PC-3 (cell line): ENCODE results near the gene ZNF532. TPM values are rescaled to one million over a fixed set of nuclear protein-coding genes. Genes with fewer than 3 reads are reported as not detected.

Experiments used
- ATAC-seq: fragments of 200-7000 bp; cut with Tn5 transposase; 2 replicates; pipeline ENCODE4 v1.9.1; 2020; ENCODE audit warnings: mild to moderate bottlenecking, moderate library complexity
- BruUV-seq: library from RNA; stranded (reverse); fragments of 400-500 nt; replicated peaks from 2 replicates; lab custom pipeline; 2021; lab: Mats Ljungman, UMichigan
- CTCF ChIA-PET: fragments of 300-600 bp; sonication (Branson Sonifier 250); formaldehyde crosslinking; loops from one replicate; lab custom pipeline; 2022; ENCODE audit warnings: antibody characterized with exemption; lab: Charles Lee
- POLR2A ChIA-PET: fragments of 300-600 bp; sonication (Branson Sonifier 250); formaldehyde crosslinking; loops from one replicate; lab custom pipeline; 2022; ENCODE audit warnings: antibody characterized with exemption; ENCODE audit not compliant: unreplicated experiment; lab: Charles Lee
- DNase-seq: peaks from one replicate; pipeline ENCODE4 v3.0.0-alpha.2; 2015
- H2AFZ ChIP-seq: fragments of 300-600 bp; sonication (generic); 2 replicates; pipeline ENCODE4 v1.6.0; 2016; ENCODE audit warnings: antibody characterized with exemption, low read length
- H3F3A ChIP-seq: fragments of 300-600 bp; sonication (generic); one replicate; pipeline ENCODE4 v1.6.0; 2017; ENCODE audit warnings: antibody characterized with exemption, low read length, control low read depth, mild to moderate bottlenecking; ENCODE audit not compliant: unreplicated experiment
- H3K27ac ChIP-seq: fragments of 300-600 bp; sonication (generic); 2 replicates; pipeline ENCODE4 v1.5.1; 2016; ENCODE audit warnings: mild to moderate bottlenecking, low read length
- H3K27me3 ChIP-seq: fragments of 300-600 bp; sonication (generic); 2 replicates; pipeline ENCODE4 v1.6.1; 2016; ENCODE audit warnings: low read length, mixed read lengths
- H3K36me3 ChIP-seq: fragments of 300-600 bp; sonication (generic); 2 replicates; pipeline ENCODE4 v1.6.1; 2016; ENCODE audit warnings: low read depth, mixed run types, low read length, mixed read lengths
- H3K4me1 ChIP-seq: fragments of 300-600 bp; sonication (generic); 2 replicates; pipeline ENCODE4 v1.5.1; 2016; ENCODE audit warnings: low read length; ENCODE audit not compliant: insufficient read depth
- H3K4me2 ChIP-seq: fragments of 300-600 bp; sonication (generic); 2 replicates; pipeline ENCODE4 v1.6.0; 2016; ENCODE audit warnings: low read length
- H3K4me3 ChIP-seq: fragments of 300-600 bp; sonication (generic); 2 replicates; pipeline ENCODE4 v1.5.1; 2016; ENCODE audit warnings: mild to moderate bottlenecking, low read length, mixed read lengths
- H3K79me2 ChIP-seq: fragments of 300-600 bp; sonication (generic); 2 replicates; pipeline ENCODE4 v1.6.1; 2017; ENCODE audit warnings: low read length, mixed read lengths
- H3K9ac ChIP-seq: fragments of 300-600 bp; sonication (generic); 2 replicates; pipeline ENCODE4 v1.6.0; 2016; ENCODE audit warnings: mild to moderate bottlenecking, low read length
- H3K9me2 ChIP-seq: fragments of 300-600 bp; sonication (generic); replicated peaks from 2 replicates; pipeline ENCODE4 v1.6.1; 2016; ENCODE audit warnings: mixed run types, low read length, mixed read lengths
- H3K9me3 ChIP-seq: fragments of 300-600 bp; sonication (generic); 2 replicates; pipeline ENCODE4 v1.6.1; 2016; ENCODE audit warnings: low read length, mixed read lengths
- H4K20me1 ChIP-seq: fragments of 300-600 bp; sonication (generic); 2 replicates; pipeline ENCODE4 v1.6.1; 2016; ENCODE audit warnings: low read length, mixed read lengths
- CTCF ChIP-seq: fragments of 300-600 bp; sonication (generic); conservative IDR thresholded peaks from 2 replicates; pipeline ENCODE4 v1.5.1; 2017; ENCODE audit warnings: antibody characterized with exemption, low read depth, mild to moderate bottlenecking, low read length
- EZH2 ChIP-seq: fragments of 300-600 bp; sonication (generic); IDR thresholded peaks from one replicate; pipeline ENCODE4 v1.6.1; 2017; ENCODE audit warnings: antibody characterized with exemption, mild to moderate bottlenecking, low read length; ENCODE audit not compliant: unreplicated experiment
- EZH2phosphoT487 ChIP-seq: fragments of 300-600 bp; sonication (generic); IDR thresholded peaks from 2 replicates; pipeline ENCODE4 v1.6.1; 2018; ENCODE audit warnings: mild to moderate bottlenecking, antibody characterized with exemption, low read length, borderline replicate concordance
- intact Hi-C: fragments of 100-400 bp; cut with micrococcal nuclease; formaldehyde crosslinking; loops from 2 replicates; pipeline ENCODE4 v1.9.0; 2023
- total RNA-seq: library from RNA; depleted of rRNA; stranded (reverse); fragments of >200 nt; gene quantifications from 2 replicates; pipeline ENCODE4 v1.2.3, GENCODE V29; 2014

The ZNF532 gene
- total RNA-seq, 1 experiment from 2014 or later: 47.3 TPM

GRCh38 chr18:58856881-58857280 is 7.8 kb upstream of the ZNF532 start:
- Histone ChIP-seq H3K9me3 (no peaks in the 10 kb centered on the region), H3K4me3 (no peak overlapping the region), H4K20me1 (no peaks in the 10 kb centered on the region), H3K4me1 (peaks cover 33% of the 10 kb centered on the region), H3F3A (no peaks in the 10 kb centered on the region), H2AFZ (no peak overlapping the region), H3K9me2 (no peaks in the 10 kb centered on the region), H3K79me2 (peaks cover 6% of the 10 kb centered on the region), H3K9ac (no peak overlapping the region), H3K27me3 (no peaks in the 10 kb centered on the region), H3K36me3 (no peaks in the 10 kb centered on the region), H3K4me2 (peak overlapping the region; percentile 17; the same call in 1 of the 2 replicates), H3K27ac (peak overlapping the region; percentile 42)
- ChIA-PET POLR2A (no interaction called here), CTCF (no interaction called here)
- BruUV-seq: no TSS peak
- TF ChIP-seq EZH2 (no peak), CTCF (no peak)
- peak; percentile 85 for DNase-seq
- intact Hi-C loops: no loop called here
- ATAC-seq: peak; percentile 84

- H3K27ac ChIP-seq: no peak overlapping the region
- TF ChIP-seq CTCF (no peak), EZH2 (no peak)
- no peaks in the 10 kb centered on the region for H3K9me2 ChIP-seq
- no TSS peak for BruUV-seq
- H4K20me1 ChIP-seq: no peaks in the 10 kb centered on the region
- H2AFZ ChIP-seq: no peak overlapping the region
- H3K4me3 ChIP-seq: no peak overlapping the region
- intact Hi-C loops: no loop called here
- H3K9ac ChIP-seq: no peak overlapping the region
- ChIA-PET POLR2A (no interaction called here), CTCF (no interaction called here)
- no peaks in the 10 kb centered on the region for H3K9me3 ChIP-seq
- H3K4me1 ChIP-seq: peaks cover 43% of the 10 kb centered on the region
- DNase-seq (no peak), ATAC-seq (no peak)
- no peaks in the 10 kb centered on the region for H3K27me3 ChIP-seq
- no peak overlapping the region for H3K4me2 ChIP-seq
- peaks cover 23% of the 10 kb centered on the region for H3K79me2 ChIP-seq
- H3K36me3 ChIP-seq: no peaks in the 10 kb centered on the region
- no peaks in the 10 kb centered on the region for H3F3A ChIP-seq
Measured at GRCh38 chr18:58858591-58859468, 5.8 kb upstream of the ZNF532 start.

GRCh38 chr18:58859907-58860306 is 4.8 kb upstream of the ZNF532 start:
- H3K4me1 ChIP-seq: peaks cover 50% of the 10 kb centered on the region

More at GRCh38 chr18:58859907-58860306, 4.8 kb upstream of the ZNF532 start:
- TF ChIP-seq CTCF (no peak), EZH2 (no peak), EZH2phosphoT487 (no peak)
- Histone ChIP-seq H3K9me3 (no peaks in the 10 kb centered on the region), H3K9ac (no peak overlapping the region), H3K79me2 (peaks cover 33% of the 10 kb centered on the region), H3K27me3 (no peaks in the 10 kb centered on the region), H2AFZ (no peak overlapping the region), H3K4me3 (no peak overlapping the region), H4K20me1 (no peaks in the 10 kb centered on the region), H3K36me3 (no peaks in the 10 kb centered on the region), H3F3A (no peaks in the 10 kb centered on the region), H3K27ac (no peak overlapping the region; the same call in 1 of the 2 replicates), H3K4me2 (no peak overlapping the region), H3K9me2 (no peaks in the 10 kb centered on the region)
- DNase-seq (no peak), ATAC-seq (no peak)
- POLR2A ChIA-PET: no interaction called here
- no TSS peak for BruUV-seq
- CTCF ChIA-PET: no interaction called here
- intact Hi-C loops: no loop called here
